GM18870 (cell line): ENCODE results near the gene SEPHS1.
"Not testable (repeated sequence)": the region's sequence is repeated elsewhere in the genome, so short reads cannot be mapped to it uniquely, and the experiment has no call there.

Experiments used
- ATAC-seq: cut with Tn5 transposase; IDR thresholded peaks from one replicate; pipeline ENCODE4 v1.9.1; 2021; ENCODE audit warnings: moderate library complexity; ENCODE audit not compliant: unreplicated experiment

The SEPHS1 gene

GRCh38 chr10:13291821-13292773 lies 56.0 kb downstream of the SEPHS1 start:
- no peak for ATAC-seq

DNA sequence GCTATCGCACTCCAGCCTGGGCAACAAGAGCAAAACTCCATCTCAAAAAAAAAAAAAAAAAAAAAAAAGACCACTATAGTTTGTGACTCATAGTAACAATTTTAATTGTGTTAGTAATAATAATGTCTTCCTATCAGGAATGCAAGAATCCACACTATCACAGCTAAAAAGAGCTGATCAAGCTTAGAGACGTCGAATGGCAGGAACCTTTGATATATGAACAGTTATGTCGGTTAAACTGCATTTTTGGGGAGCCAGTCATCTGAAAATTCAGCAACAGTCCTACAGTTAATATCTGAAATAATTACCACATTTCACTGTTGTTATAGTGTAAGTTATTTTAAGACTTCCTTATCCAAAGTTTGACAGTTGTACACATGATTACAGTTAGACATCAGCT lies 57.0 kb downstream of the SEPHS1 start:
- no peak for ATAC-seq

DNA sequence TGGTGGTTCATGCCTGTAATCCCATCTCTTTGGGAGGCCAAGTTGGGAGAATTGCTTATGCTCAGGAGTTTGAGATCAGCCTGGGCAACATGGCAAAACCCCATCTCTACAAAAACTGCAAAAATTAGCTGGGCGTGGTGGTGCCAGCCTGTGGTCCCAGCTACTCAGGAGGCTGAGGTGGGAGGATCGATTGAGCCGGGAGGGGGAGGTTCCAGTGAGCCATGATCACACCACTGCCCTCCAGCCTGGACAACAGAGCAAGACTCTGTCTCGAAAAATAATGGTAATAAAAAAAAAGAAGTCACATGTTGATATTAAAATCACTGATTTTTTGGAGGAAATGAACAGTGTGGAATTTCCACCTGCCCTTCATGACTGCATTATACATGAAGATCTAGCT lies 64.0 kb downstream of the SEPHS1 start:
- no peak for ATAC-seq

- ATAC-seq: not testable (repeated sequence)
Measured at GRCh38 chr10:13282348-13282747, 65.7 kb downstream of the SEPHS1 start.

GRCh38 chr10:13276749-13277365 lies 71.2 kb downstream of the SEPHS1 start:
- ATAC-seq: no peak

GRCh38 chr10:13276146-13276545 lies 71.9 kb downstream of the SEPHS1 start:
- not testable (repeated sequence) for ATAC-seq

DNA sequence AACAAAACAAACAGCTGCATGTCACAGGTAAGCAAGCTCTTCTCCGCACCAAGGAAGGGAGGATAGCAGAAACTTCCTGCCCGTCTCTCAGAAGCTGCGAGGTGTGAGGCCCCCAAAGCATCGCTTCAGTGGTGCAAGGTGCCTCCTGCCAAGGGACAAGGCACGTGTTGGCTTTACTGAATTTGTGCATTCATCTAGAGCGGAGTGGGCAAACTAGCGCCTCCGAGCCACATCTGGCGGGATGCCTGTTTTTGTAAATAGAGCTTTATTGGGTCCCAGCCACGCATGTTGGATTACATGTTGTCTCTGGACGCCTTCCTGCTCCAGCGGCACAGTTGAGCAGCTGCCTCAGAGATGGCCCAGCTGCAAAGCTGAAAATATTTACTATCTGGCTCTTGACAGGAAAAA lies 75.9 kb downstream of the SEPHS1 start:
- ATAC-seq: no peak

DNA sequence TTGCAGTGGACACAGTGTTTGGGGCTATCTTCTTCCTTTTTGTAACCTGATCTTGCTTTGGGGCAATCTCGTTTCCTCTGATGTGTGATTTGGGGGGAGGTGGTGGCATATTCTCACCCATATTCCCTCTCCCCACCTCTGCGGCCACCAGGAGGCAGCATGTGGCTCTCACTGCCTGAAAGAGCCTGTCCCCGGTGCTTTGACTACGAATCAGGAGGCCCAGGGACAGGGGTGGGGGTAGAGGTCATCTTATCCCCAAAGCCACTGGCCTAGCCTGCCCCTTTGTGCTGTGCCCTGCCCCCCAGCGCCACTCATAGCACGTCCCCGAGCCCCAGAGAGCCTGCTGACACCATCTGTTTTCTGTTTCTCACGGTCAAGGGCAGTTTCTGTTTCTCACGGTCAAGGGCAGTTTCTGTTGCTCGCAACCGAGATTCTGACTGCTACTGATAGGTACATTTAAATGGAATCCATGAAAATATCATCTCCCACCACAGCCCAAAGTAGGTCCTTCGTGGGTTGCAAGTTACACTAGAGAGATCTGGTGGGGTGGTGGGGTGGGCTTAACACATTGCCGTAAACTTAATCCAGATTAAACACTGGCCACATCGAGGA lies 76.4 kb downstream of the SEPHS1 start:
- ATAC-seq: no peak

DNA sequence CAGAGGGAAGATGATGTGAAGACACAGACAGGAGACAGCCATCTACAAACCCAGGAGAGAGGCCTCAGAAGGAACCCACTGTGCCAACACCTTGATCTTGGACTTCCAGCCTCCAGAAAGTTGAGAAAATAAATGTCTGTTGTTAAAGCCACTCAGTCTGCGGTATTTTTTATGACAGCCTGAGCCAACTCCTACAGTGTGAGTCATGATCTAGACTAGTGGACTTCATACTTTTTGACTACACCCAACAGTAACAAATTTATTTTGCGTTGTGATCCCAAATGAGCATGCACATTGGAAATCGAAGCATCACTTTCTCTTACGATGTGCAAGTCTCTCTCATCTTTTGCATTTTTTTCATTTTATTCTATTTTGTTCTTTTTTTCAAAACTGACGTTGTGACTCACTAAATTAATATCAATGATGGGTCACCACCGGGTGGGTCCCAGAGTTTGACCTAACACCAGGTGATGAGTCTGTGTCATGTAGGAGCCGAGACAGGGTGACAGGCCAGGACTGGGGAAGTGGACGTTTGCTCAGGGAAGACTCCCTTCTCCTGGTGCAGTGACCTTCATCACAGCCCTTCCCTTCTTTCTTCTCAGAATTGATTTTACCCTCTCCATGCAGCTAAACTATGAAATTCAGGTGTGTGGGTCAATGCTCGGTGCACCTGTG lies 77.1 kb downstream of the SEPHS1 start:
- ATAC-seq: no peak

DNA sequence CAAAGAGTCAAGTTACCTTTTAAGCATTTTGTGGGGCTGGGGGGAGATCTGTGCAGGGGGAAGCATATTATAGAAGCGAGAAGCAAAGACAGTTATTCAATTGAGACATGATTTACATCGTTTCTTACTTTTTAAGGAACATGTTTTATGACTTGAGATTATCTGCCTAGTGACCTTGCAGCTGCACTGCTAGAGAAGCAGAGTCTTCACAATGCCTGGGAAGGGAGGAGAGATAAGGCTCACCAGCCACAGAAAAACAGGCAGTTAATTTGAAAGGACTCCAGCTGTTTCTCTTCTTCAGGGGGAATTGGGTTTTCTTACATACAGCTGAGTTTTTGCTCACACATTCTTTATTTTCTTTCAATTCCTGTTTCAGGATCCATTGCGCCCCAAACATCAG lies 79.3 kb downstream of the SEPHS1 start:
- no peak for ATAC-seq

- no peak for ATAC-seq
Measured at GRCh38 chr10:13268310-13268709, 79.8 kb downstream of the SEPHS1 start.
